ENCODE data around the gene COL4A2.

DNA sequence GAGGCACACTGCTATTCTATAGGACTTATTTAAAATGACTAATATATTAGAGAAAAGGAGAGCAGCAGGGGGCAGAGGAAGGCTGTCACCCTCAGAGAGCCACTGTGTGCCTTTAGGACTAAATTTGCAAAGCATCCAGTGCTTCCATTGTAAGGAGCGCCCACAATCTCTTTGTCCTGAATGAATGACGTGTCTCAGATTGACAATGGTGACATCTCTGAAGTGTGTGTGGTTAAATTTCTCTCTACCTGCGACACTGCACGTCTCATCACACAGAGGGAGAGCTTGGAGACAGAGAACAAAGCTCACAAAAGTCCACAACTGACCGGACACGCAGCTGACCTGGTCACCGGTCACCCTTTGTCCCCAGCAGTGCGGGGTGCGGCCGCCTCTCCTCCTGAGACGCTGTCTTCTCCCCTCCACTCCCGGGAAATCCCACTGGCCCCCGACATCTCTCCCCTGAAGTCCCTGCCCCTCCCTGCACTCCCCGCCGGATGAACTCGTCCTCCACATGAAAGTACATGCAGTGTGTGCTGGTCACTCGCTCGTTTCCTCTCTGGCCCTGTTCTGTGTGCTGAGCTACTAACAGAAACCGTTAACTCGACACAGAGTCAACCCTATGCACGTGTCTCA lies 147.3 kb downstream of the COL4A2 start:
- TF ChIP-seq EZH2phosphoT487 (IDR thresholded peaks at IDR 0.05; ENCODE audit: insufficient read depth, low read depth) (no peak), EZH2 (IDR thresholded peaks at IDR 0.05; ENCODE audit: insufficient read depth, poor library complexity, severe bottlenecking) (no peak)
